Upper lobe of left lung (tissue), 4 donors: ENCODE data around the gene CHST11.

Experiments
- CTCF ChIP-seq, 6 experiments: fragments of 450-650 bp in 4 of 6; fragments of 200-600 bp in 2 of 6; sonication (generic) in 2 of 6; IDR thresholded peaks; one replicate each; pipeline ENCODE4 v1.5.1; 2016 to 2019; ENCODE audit warnings: antibody characterized with exemption in 6 of 6
- EP300 ChIP-seq, 4 donors: sonication (generic); formaldehyde crosslinking; IDR thresholded peaks; one replicate each; pipeline ENCODE4 v1.5.1; 2017; ENCODE audit warnings: antibody characterized with exemption in 4 of 4, control low read depth in 2 of 4
- POLR2A ChIP-seq, 4 donors: fragments of 450-650 bp; IDR thresholded peaks; one replicate each; pipeline ENCODE4 v1.5.1; 2016 to 2017; ENCODE audit warnings: antibody characterized with exemption in 4 of 4, mild to moderate bottlenecking in 2 of 4

DNA sequence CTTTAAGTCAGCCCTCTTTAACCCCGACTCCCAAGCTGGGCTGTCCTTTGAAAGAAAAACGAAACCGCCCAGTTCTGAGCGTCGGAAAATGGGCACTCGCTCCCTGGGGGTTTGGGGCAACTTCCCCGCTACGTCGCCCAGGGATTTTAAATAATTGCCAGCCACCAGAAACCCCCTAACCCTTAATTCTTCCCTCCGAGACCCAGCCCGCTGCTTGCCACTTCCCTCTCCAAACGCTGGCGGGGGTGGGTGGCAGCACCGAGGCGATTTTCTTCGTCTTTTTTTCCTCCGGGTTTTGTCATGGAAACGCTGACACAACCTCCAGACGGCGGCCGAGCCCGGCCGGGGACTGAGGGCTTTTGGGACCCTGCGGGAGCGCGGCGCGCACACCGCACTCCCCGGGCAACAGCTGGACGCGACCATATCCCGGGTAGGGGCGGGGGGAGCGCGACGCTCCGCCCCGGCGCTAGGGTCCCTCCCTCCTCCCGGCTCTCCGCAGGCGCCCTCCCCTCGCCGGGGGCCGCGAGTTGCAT is at the start of gene CHST11:
- TF ChIP-seq EP300 (IDR thresholded peaks at IDR 0.05) (no peak), CTCF (IDR thresholded peaks at IDR 0.05) (peak in 5 of 6 experiments; percentile 16 to 46 (median 27)), POLR2A (IDR thresholded peaks at IDR 0.05) (peak in 1 of 4 donors; percentile 79)
